HepG2 (cell line): ENCODE measurements around the gene MAP3K9. TPM values are rescaled to one million over a fixed set of nuclear protein-coding genes. Genes with fewer than 3 reads are reported as not detected.

Source experiments
- ATF1 ChIP-seq: IDR thresholded peaks from 2 replicates; pipeline ENCODE4 v1.6.1; 2016; ENCODE audit warnings: mild to moderate bottlenecking, control low read depth
- BCL6 ChIP-seq: IDR thresholded peaks from 2 replicates; pipeline ENCODE4 v1.6.1; 2016; ENCODE audit warnings: missing genetic modification reagents, missing compliant biosample characterization
- FOXO1 ChIP-seq: sonication (generic); formaldehyde crosslinking; IDR thresholded peaks from 2 replicates; pipeline ENCODE4 v1.4.0; 2020; ENCODE audit warnings: missing genetic modification reagents
- HDAC1 ChIP-seq: sonication (generic); formaldehyde crosslinking; IDR thresholded peaks from 2 replicates; pipeline ENCODE4 v1.5.1; 2020; ENCODE audit warnings: mild to moderate bottlenecking, missing genetic modification reagents
- PATZ1 ChIP-seq: sonication (generic); formaldehyde crosslinking; IDR thresholded peaks from 2 replicates; pipeline ENCODE4 v1.4.0; 2020; ENCODE audit warnings: missing genetic modification reagents
- PRDM15 ChIP-seq: sonication (generic); formaldehyde crosslinking; IDR thresholded peaks from 2 replicates; pipeline ENCODE4 v1.4.0; 2020; ENCODE audit warnings: missing genetic modification reagents
- RORA ChIP-seq: sonication (generic); formaldehyde crosslinking; IDR thresholded peaks from 2 replicates; pipeline ENCODE4 v1.5.0; 2020; ENCODE audit warnings: mild to moderate bottlenecking, missing genetic modification reagents, moderate library complexity
- SKI ChIP-seq: fragments of 450-650 bp; IDR thresholded peaks from one replicate; pipeline ENCODE4 v1.6.1; 2018; ENCODE audit warnings: mild to moderate bottlenecking; ENCODE audit not compliant: partially characterized antibody
- ZNF501 ChIP-seq: sonication (generic); formaldehyde crosslinking; IDR thresholded peaks from 2 replicates; pipeline ENCODE4 v1.5.1; 2020; ENCODE audit warnings: mild to moderate bottlenecking, moderate library complexity, missing genetic modification reagents
- ZNF615 ChIP-seq: sonication (generic); formaldehyde crosslinking; IDR thresholded peaks from 2 replicates; pipeline ENCODE4 v1.5.0; 2020; ENCODE audit warnings: mild to moderate bottlenecking, missing genetic modification reagents, borderline replicate concordance
- polyA plus RNA-seq, 8 experiments: library from polyadenylated mRNA; depleted of rRNA in 3 of 8; stranded (reverse) in 7 of 8; unstranded in 1 of 8; fragments of >200 nt; fragmentation: Illumina TruSeq in 4 of 8; extraction: Trizol in 4 of 8; gene quantifications; 2 replicates each; pipeline versions ENCODE4 v1.2.1 to v1.2.3, GENCODE V29; 2011 to 2016; ENCODE audit warnings: low read depth in 4 of 8, missing spikeins in 1 of 8, mixed read lengths in 1 of 8; ENCODE audit not compliant: insufficient read depth in 1 of 8
- total RNA-seq, 5 experiments: library from RNA; depleted of rRNA; stranded (reverse); fragments of >200 nt; fragmentation: Illumina TruSeq; extraction: Trizol; gene quantifications; 2 replicates each; pipeline ENCODE4 v1.2.3, GENCODE V29; 2016; ENCODE audit warnings: low read depth in 1 of 5
- TF ChIP-seq, protein P1 (sequence below): sonication (generic); formaldehyde crosslinking; IDR thresholded peaks from 2 replicates; pipeline ENCODE4 v1.8.1; 2022; ENCODE audit warnings: mild to moderate bottlenecking, missing genetic modification reagents
- TF ChIP-seq, protein P2 (sequence below): sonication (generic); formaldehyde crosslinking; IDR thresholded peaks from 2 replicates; pipeline ENCODE4 v1.5.0; 2020; ENCODE audit warnings: mild to moderate bottlenecking, missing genetic modification reagents, borderline replicate concordance
- TF ChIP-seq, protein P3 (sequence below): sonication (generic); formaldehyde crosslinking; conservative IDR thresholded peaks from 2 replicates; pipeline ENCODE4 v1.4.0; 2020; ENCODE audit warnings: missing genetic modification reagents

The MAP3K9 gene
- total and polyA plus RNA-seq, 2 of the 13 experiments (the other 11 are each of a cell fraction or from before 2014, with no cell fraction given): 4.3 to 4.5 TPM

DNA sequence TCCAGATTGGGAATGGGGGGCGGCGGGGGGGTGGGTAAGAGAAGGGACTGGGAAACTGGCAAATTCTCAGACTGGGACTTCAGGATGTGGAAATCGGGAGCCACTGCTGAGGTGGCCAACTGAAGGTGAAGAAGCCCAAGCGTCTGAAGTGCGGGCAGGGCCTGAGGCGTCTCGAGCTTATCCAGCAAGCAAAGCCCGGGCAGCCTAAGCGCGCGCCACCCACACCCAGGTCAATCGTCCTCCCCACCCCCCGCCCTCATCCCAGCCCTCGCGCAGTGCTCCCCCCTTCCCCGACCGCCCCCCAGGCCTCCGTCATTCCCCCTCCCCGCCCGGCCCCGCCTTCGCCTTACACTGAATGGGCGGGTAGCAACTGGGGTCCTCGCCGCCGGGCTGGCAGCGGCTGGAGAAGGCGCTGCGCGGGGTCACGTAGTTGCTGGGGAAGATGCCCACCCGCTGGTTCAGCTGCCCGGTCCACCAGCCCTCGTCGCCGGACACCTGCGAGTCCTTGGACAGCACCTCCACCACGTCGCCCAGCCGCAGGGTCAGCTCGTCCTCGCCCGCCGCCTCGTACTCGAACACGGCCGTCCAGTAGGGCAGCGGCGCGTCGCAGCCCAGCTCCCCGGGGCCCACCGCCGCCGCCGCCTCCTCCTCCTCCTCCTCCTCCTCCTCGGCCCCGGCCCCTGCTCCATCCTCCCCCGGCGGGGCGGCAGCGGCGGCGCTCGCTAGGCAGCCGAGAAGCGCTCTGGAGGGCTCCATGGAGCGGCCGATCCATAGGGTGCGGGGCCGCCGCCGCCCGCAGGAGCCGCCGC, 693 bp downstream of the MAP3K9 start (continued):
- TF ChIP-seq, protein P1, sequence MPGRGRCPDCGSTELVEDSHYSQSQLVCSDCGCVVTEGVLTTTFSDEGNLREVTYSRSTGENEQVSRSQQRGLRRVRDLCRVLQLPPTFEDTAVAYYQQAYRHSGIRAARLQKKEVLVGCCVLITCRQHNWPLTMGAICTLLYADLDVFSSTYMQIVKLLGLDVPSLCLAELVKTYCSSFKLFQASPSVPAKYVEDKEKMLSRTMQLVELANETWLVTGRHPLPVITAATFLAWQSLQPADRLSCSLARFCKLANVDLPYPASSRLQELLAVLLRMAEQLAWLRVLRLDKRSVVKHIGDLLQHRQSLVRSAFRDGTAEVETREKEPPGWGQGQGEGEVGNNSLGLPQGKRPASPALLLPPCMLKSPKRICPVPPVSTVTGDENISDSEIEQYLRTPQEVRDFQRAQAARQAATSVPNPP (CRISPR knock-in tag): no peak
- TF ChIP-seq FOXO1: no peak
- TF ChIP-seq BCL6 (CRISPR knock-in tag): no peak
- no peak for TF ChIP-seq ZNF615
- TF ChIP-seq PRDM15: no peak
- no peak for TF ChIP-seq SKI
- TF ChIP-seq ZNF501 (CRISPR knock-in tag): no peak
- peak; percentile 84 for TF ChIP-seq PATZ1 (CRISPR knock-in tag)
- no peak for TF ChIP-seq ATF1 (CRISPR knock-in tag)
- TF ChIP-seq HDAC1 (CRISPR knock-in tag): 0 out of 2 replicates have a peak, but pooled peaks have one; percentile 34
- TF ChIP-seq, protein P2, sequence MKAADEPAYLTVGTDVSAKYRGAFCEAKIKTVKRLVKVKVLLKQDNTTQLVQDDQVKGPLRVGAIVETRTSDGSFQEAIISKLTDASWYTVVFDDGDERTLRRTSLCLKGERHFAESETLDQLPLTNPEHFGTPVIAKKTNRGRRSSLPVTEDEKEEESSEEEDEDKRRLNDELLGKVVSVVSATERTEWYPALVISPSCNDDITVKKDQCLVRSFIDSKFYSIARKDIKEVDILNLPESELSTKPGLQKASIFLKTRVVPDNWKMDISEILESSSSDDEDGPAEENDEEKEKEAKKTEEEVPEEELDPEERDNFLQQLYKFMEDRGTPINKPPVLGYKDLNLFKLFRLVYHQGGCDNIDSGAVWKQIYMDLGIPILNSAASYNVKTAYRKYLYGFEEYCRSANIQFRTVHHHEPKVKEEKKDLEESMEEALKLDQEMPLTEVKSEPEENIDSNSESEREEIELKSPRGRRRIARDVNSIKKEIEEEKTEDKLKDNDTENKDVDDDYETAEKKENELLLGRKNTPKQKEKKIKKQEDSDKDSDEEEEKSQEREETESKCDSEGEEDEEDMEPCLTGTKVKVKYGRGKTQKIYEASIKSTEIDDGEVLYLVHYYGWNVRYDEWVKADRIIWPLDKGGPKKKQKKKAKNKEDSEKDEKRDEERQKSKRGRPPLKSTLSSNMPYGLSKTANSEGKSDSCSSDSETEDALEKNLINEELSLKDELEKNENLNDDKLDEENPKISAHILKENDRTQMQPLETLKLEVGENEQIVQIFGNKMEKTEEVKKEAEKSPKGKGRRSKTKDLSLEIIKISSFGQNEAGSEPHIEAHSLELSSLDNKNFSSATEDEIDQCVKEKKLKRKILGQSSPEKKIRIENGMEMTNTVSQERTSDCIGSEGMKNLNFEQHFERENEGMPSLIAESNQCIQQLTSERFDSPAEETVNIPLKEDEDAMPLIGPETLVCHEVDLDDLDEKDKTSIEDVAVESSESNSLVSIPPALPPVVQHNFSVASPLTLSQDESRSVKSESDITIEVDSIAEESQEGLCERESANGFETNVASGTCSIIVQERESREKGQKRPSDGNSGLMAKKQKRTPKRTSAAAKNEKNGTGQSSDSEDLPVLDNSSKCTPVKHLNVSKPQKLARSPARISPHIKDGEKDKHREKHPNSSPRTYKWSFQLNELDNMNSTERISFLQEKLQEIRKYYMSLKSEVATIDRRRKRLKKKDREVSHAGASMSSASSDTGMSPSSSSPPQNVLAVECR: peak; percentile 56
- TF ChIP-seq RORA (CRISPR knock-in tag): no peak
- TF ChIP-seq, protein P3, sequence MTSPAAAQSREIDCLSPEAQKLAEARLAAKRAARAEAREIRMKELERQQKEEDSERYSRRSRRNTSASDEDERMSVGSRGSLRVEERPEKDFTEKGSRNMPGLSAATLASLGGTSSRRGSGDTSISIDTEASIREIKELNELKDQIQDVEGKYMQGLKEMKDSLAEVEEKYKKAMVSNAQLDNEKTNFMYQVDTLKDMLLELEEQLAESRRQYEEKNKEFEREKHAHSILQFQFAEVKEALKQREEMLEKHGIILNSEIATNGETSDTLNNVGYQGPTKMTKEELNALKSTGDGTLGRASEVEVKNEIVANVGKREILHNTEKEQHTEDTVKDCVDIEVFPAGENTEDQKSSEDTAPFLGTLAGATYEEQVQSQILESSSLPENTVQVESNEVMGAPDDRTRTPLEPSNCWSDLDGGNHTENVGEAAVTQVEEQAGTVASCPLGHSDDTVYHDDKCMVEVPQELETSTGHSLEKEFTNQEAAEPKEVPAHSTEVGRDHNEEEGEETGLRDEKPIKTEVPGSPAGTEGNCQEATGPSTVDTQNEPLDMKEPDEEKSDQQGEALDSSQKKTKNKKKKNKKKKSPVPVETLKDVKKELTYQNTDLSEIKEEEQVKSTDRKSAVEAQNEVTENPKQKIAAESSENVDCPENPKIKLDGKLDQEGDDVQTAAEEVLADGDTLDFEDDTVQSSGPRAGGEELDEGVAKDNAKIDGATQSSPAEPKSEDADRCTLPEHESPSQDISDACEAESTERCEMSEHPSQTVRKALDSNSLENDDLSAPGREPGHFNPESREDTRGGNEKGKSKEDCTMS (CRISPR knock-in tag): no peak
